HEK293 (cell line): Measurements from ENCODE around the gene CNOT6L.

Experiments used
- BCL11A ChIP-seq: fragments of 450-650 bp; formaldehyde crosslinking; IDR thresholded peaks from 2 replicates; pipeline ENCODE4 v1.5.1; 2016; ENCODE audit warnings: low read depth, missing biosample characterization, missing genetic modification characterization
- EGR2 ChIP-seq: fragments of 450-650 bp; formaldehyde crosslinking; IDR thresholded peaks from 2 replicates; pipeline ENCODE4 v1.5.1; 2016; ENCODE audit warnings: low read depth, missing biosample characterization, missing genetic modification characterization
- GFI1B ChIP-seq: fragments of 450-650 bp; formaldehyde crosslinking; IDR thresholded peaks from 2 replicates; pipeline ENCODE4 v1.5.1; 2016; ENCODE audit warnings: missing biosample characterization, missing genetic modification characterization
- GLI4 ChIP-seq: fragments of 450-650 bp; formaldehyde crosslinking; IDR thresholded peaks from 2 replicates; pipeline ENCODE4 v1.5.1; 2016; ENCODE audit warnings: missing biosample characterization, missing genetic modification characterization
- HOXA7 ChIP-seq: sonication (generic); formaldehyde crosslinking; IDR thresholded peaks from 2 replicates; pipeline ENCODE4 v1.8.1; 2022; ENCODE audit warnings: missing genetic modification reagents, borderline replicate concordance
- KLF9 ChIP-seq: fragments of 450-650 bp; formaldehyde crosslinking; IDR thresholded peaks from 2 replicates; pipeline ENCODE4 v1.5.1; 2016; ENCODE audit warnings: missing biosample characterization, missing genetic modification characterization, low read depth
- SALL2 ChIP-seq: fragments of 450-650 bp; formaldehyde crosslinking; IDR thresholded peaks from 2 replicates; pipeline ENCODE4 v1.5.0; 2017; ENCODE audit warnings: missing biosample characterization, mild to moderate bottlenecking, missing genetic modification characterization, borderline replicate concordance
- ZBTB17 ChIP-seq: fragments of 450-650 bp; formaldehyde crosslinking; IDR thresholded peaks from 2 replicates; pipeline ENCODE4 v1.5.1; 2016; ENCODE audit warnings: missing biosample characterization, missing genetic modification characterization
- ZBTB20 ChIP-seq: fragments of 450-650 bp; formaldehyde crosslinking; IDR thresholded peaks from 2 replicates; pipeline ENCODE4 v1.5.1; 2016; ENCODE audit warnings: missing biosample characterization, missing genetic modification characterization
- ZIC2 ChIP-seq: fragments of 450-650 bp; formaldehyde crosslinking; IDR thresholded peaks from 2 replicates; pipeline ENCODE4 v1.5.1; 2016; ENCODE audit warnings: missing biosample characterization, missing genetic modification characterization
- ZNF10 ChIP-seq: fragments of 450-650 bp; formaldehyde crosslinking; IDR thresholded peaks from 2 replicates; pipeline ENCODE4 v1.5.1; 2017; ENCODE audit warnings: missing biosample characterization, missing genetic modification characterization
- ZNF132 ChIP-seq: fragments of 450-650 bp; formaldehyde crosslinking; IDR thresholded peaks from 2 replicates; pipeline ENCODE4 v1.5.1; 2017; ENCODE audit warnings: missing biosample characterization, missing genetic modification characterization, borderline replicate concordance
- ZNF292 ChIP-seq: fragments of 450-650 bp; formaldehyde crosslinking; IDR thresholded peaks from 2 replicates; pipeline ENCODE4 v1.5.1; 2016; ENCODE audit warnings: low read depth, missing biosample characterization, missing genetic modification characterization, borderline replicate concordance
- ZNF366 ChIP-seq: fragments of 450-650 bp; formaldehyde crosslinking; conservative IDR thresholded peaks from 2 replicates; pipeline ENCODE4 v1.5.1; 2016; ENCODE audit warnings: missing biosample characterization, missing genetic modification characterization
- ZNF433 ChIP-seq: fragments of 450-650 bp; formaldehyde crosslinking; IDR thresholded peaks from 2 replicates; pipeline ENCODE4 v1.5.1; 2016; ENCODE audit warnings: missing biosample characterization, missing genetic modification characterization, low read depth
- ZNF501 ChIP-seq: fragments of 450-650 bp; formaldehyde crosslinking; IDR thresholded peaks from 2 replicates; pipeline ENCODE4 v1.5.1; 2016; ENCODE audit warnings: missing biosample characterization, missing genetic modification characterization
- ZNF548 ChIP-seq: fragments of 450-650 bp; formaldehyde crosslinking; IDR thresholded peaks from 2 replicates; pipeline ENCODE4 v1.5.1; 2016; ENCODE audit warnings: missing biosample characterization, missing genetic modification characterization
- ZNF560 ChIP-seq: fragments of 450-650 bp; formaldehyde crosslinking; IDR thresholded peaks from 2 replicates; pipeline ENCODE4 v1.5.1; 2017; ENCODE audit warnings: missing biosample characterization, missing genetic modification characterization, borderline replicate concordance
- ZNF670 ChIP-seq: fragments of 450-650 bp; formaldehyde crosslinking; IDR thresholded peaks from 2 replicates; pipeline ENCODE4 v1.5.1; 2016; ENCODE audit warnings: missing biosample characterization, missing genetic modification characterization, low read depth
- ZNF677 ChIP-seq: fragments of 450-650 bp; IDR thresholded peaks from 2 replicates; pipeline ENCODE4 v1.5.0; 2018; ENCODE audit warnings: missing biosample characterization, mild to moderate bottlenecking, missing genetic modification characterization, moderate library complexity
- ZNF701 ChIP-seq: fragments of 450-650 bp; formaldehyde crosslinking; IDR thresholded peaks from 2 replicates; pipeline ENCODE4 v1.5.1; 2016; ENCODE audit warnings: missing biosample characterization, missing genetic modification characterization
- ZSCAN23 ChIP-seq: fragments of 450-650 bp; formaldehyde crosslinking; IDR thresholded peaks from 2 replicates; pipeline ENCODE4 v1.5.1; 2016; ENCODE audit warnings: missing biosample characterization, missing genetic modification characterization
- ZXDB ChIP-seq: fragments of 450-650 bp; formaldehyde crosslinking; IDR thresholded peaks from 2 replicates; pipeline ENCODE4 v1.5.1; 2016; ENCODE audit warnings: missing biosample characterization, missing genetic modification characterization
- TF ChIP-seq, protein P1 (sequence below): fragments of 450-650 bp; formaldehyde crosslinking; IDR thresholded peaks from 2 replicates; pipeline ENCODE4 v1.5.1; 2017; ENCODE audit warnings: missing biosample characterization, missing genetic modification characterization
- TF ChIP-seq, protein P2 (sequence below): fragments of 450-650 bp; formaldehyde crosslinking; IDR thresholded peaks from 2 replicates; pipeline ENCODE4 v1.5.1; 2017; ENCODE audit warnings: missing biosample characterization, missing genetic modification characterization
- TF ChIP-seq, protein P3 (sequence below): fragments of 450-650 bp; formaldehyde crosslinking; IDR thresholded peaks from 2 replicates; pipeline ENCODE4 v1.5.1; 2016; ENCODE audit warnings: missing biosample characterization, missing genetic modification characterization
- TF ChIP-seq, protein P4 (sequence below): fragments of 450-650 bp; formaldehyde crosslinking; IDR thresholded peaks from 2 replicates; pipeline ENCODE4 v1.5.1; 2016; ENCODE audit warnings: missing biosample characterization, missing genetic modification characterization
- TF ChIP-seq, protein P5 (sequence below): sonication (generic); formaldehyde crosslinking; IDR thresholded peaks from 2 replicates; pipeline ENCODE4 v1.8.1; 2022; ENCODE audit warnings: mild to moderate bottlenecking, moderate library complexity, missing genetic modification reagents

CNOT6L gene

DNA sequence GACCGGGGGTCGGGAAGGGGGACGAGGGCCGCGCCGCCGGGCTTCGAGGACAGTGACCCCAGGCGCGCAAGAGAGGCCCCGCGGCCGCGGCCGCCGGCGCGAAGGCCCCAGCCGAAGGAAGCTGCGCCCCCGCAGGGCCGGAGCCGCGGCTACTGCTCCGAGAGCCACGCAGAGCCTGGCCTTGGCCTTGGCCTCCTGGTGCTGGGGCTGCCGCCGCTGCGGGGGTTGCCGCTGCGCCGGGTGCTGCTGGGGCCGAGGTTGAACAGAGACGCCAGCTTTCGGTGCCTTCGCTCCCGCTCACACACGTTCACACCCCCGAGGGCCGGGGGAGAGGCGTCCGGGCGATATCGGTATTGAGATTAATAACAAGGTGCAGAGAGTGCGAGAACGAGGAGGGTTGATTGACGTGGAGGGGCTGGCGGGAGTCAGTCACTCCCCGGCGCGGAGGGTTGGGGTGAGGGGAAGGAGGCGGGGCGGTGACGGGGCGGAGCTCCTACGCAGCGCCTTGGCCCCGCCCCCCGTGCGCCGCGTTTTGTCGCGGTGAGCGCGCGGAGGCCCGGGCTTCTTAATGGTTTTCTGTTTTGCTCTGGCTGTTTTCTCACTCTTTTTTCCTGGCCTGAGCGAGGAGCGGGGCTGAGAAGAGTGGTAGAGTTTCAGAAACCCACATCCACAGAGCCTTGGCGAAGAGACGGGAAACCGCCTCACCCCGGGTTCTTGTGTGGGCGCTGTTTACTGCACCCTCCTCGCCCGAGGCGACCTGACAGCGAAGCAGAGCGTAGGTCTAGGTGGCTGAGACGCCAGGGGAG, 878 bp upstream of the CNOT6L start (continued):
- TF ChIP-seq GFI1B (no peak), SALL2 (tag by site-specific recombination) (no peak), ZSCAN23 (tag by site-specific recombination) (no peak), ZNF560 (tag by site-specific recombination) (no peak), ZNF701 (tag by site-specific recombination) (no peak), ZIC2 (tag by site-specific recombination) (peak; percentile 77), ZNF670 (tag by site-specific recombination) (no peak), ZNF548 (tag by site-specific recombination) (no peak), ZBTB17 (tag by site-specific recombination) (peak; percentile 36; the same call in 1 of the 2 replicates), ZXDB (tag by site-specific recombination) (0 out of 2 replicates have a peak, but pooled peaks have one; percentile 41), HOXA7 (CRISPR knock-in tag) (no peak), EGR2 (tag by site-specific recombination) (peak; percentile 74), BCL11A (no peak), KLF9 (tag by site-specific recombination) (peak; percentile 79), ZNF10 (tag by site-specific recombination) (peak; percentile 69), ZNF292 (no peak), ZBTB20 (tag by site-specific recombination) (peak; percentile 65; the same call in 1 of the 2 replicates), ZNF501 (tag by site-specific recombination) (peak; percentile 30; the same call in 1 of the 2 replicates), ZNF433 (tag by site-specific recombination) (no peak), ZNF366 (tag by site-specific recombination) (peak; percentile 59; the same call in 1 of the 2 replicates), ZNF132 (tag by site-specific recombination) (no peak), ZNF677 (tag by site-specific recombination) (no peak), GLI4 (tag by site-specific recombination) (no peak)
- TF ChIP-seq, protein P1, sequence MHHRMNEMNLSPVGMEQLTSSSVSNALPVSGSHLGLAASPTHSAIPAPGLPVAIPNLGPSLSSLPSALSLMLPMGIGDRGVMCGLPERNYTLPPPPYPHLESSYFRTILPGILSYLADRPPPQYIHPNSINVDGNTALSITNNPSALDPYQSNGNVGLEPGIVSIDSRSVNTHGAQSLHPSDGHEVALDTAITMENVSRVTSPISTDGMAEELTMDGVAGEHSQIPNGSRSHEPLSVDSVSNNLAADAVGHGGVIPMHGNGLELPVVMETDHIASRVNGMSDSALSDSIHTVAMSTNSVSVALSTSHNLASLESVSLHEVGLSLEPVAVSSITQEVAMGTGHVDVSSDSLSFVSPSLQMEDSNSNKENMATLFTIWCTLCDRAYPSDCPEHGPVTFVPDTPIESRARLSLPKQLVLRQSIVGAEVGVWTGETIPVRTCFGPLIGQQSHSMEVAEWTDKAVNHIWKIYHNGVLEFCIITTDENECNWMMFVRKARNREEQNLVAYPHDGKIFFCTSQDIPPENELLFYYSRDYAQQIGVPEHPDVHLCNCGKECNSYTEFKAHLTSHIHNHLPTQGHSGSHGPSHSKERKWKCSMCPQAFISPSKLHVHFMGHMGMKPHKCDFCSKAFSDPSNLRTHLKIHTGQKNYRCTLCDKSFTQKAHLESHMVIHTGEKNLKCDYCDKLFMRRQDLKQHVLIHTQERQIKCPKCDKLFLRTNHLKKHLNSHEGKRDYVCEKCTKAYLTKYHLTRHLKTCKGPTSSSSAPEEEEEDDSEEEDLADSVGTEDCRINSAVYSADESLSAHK = no peak
- TF ChIP-seq, protein P2, sequence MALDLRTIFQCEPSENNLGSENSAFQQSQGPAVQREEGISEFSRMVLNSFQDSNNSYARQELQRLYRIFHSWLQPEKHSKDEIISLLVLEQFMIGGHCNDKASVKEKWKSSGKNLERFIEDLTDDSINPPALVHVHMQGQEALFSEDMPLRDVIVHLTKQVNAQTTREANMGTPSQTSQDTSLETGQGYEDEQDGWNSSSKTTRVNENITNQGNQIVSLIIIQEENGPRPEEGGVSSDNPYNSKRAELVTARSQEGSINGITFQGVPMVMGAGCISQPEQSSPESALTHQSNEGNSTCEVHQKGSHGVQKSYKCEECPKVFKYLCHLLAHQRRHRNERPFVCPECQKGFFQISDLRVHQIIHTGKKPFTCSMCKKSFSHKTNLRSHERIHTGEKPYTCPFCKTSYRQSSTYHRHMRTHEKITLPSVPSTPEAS (tag by site-specific recombination) = no peak
- TF ChIP-seq, protein P3, sequence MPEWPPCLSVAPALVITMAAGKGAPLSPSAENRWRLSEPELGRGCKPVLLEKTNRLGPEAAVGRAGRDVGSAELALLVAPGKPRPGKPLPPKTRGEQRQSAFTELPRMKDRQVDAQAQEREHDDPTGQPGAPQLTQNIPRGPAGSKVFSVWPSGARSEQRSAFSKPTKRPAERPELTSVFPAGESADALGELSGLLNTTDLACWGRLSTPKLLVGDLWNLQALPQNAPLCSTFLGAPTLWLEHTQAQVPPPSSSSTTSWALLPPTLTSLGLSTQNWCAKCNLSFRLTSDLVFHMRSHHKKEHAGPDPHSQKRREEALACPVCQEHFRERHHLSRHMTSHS (tag by site-specific recombination) = no peak
- TF ChIP-seq, protein P4, sequence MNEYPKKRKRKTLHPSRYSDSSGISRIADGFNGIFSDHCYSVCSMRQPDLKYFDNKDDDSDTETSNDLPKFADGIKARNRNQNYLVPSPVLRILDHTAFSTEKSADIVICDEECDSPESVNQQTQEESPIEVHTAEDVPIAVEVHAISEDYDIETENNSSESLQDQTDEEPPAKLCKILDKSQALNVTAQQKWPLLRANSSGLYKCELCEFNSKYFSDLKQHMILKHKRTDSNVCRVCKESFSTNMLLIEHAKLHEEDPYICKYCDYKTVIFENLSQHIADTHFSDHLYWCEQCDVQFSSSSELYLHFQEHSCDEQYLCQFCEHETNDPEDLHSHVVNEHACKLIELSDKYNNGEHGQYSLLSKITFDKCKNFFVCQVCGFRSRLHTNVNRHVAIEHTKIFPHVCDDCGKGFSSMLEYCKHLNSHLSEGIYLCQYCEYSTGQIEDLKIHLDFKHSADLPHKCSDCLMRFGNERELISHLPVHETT (tag by site-specific recombination) = no peak
- TF ChIP-seq, protein P5, sequence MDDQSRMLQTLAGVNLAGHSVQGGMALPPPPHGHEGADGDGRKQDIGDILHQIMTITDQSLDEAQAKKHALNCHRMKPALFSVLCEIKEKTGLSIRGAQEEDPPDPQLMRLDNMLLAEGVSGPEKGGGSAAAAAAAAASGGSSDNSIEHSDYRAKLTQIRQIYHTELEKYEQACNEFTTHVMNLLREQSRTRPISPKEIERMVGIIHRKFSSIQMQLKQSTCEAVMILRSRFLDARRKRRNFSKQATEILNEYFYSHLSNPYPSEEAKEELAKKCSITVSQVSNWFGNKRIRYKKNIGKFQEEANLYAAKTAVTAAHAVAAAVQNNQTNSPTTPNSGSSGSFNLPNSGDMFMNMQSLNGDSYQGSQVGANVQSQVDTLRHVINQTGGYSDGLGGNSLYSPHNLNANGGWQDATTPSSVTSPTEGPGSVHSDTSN = 0 out of 2 replicates have a peak, but pooled peaks have one; percentile 77
